MM.1S (cell line): Measurements from ENCODE around the gene ANKS4B.

Experiments
- CTCF ChIP-seq: fragments of 300-600 bp; sonication (generic); IDR thresholded peaks from 2 replicates; pipeline ENCODE4 v1.5.1; 2016; ENCODE audit warnings: antibody characterized with exemption, low read length, mixed read lengths
- EZH2phosphoT487 ChIP-seq: fragments of 300-600 bp; sonication (generic); IDR thresholded peaks from 2 replicates; pipeline ENCODE4 v1.6.1; 2018; ENCODE audit warnings: antibody characterized with exemption, low read length

- TF ChIP-seq CTCF (no peak), EZH2phosphoT487 (no peak)
Measured at GRCh38 chr16:21277045-21277926, 43.8 kb downstream of the ANKS4B start.
